Measurements from ENCODE around the gene SATL1. TPM values are rescaled to one million over a fixed set of nuclear protein-coding genes. Genes with fewer than 3 reads are reported as not detected.
"Not testable (repeated sequence)": the region's sequence is repeated elsewhere in the genome, so short reads cannot be mapped to it uniquely, and the experiment has no call there.

Gene SATL1
- total and polyA plus RNA-seq, 5 donors: 0.09 to 0.18 (median 0.14) TPM; not detected in 1

GRCh38 chrX:85109235-85109634, 134.3 kb downstream of the SATL1 start:
- Histone ChIP-seq H3K4me3 (ENCODE audit: low read length) (no peak overlapping the region), H3K27me3 (ENCODE audit: control insufficient read depth, insufficient read depth) (no peaks in the 10 kb centered on the region), H3K9me3 (ENCODE audit: control insufficient read depth, low read length) (no peaks in the 10 kb centered on the region), H3K27ac (ENCODE audit: low read length) (no peak overlapping the region), H3K4me1 (ENCODE audit: control insufficient read depth, insufficient read depth, low read length) (no peaks in the 10 kb centered on the region)
- intact Hi-C loops (cut with DNase I): loop anchor here in 1 of 4 donors (10.0 kb wide), 1 partner anchor 436 kb away; no protein-coding TSS in a partner anchor
- DNase-seq: no peak
- ATAC-seq: no peak
- 72% methylated on average over 8 of the region's 8 CpGs for WGBS

- Histone ChIP-seq H3K27me3 (ENCODE audit: control insufficient read depth, insufficient read depth) (no peaks in the 10 kb centered on the region), H3K4me1 (ENCODE audit: control insufficient read depth, insufficient read depth, low read length) (no peaks in the 10 kb centered on the region), H3K27ac (ENCODE audit: low read length) (no peak overlapping the region), H3K9me3 (ENCODE audit: control insufficient read depth, low read length) (no peaks in the 10 kb centered on the region), H3K4me3 (ENCODE audit: low read length) (no peak overlapping the region)
- no peak for ATAC-seq
- 97% methylated on average over 2 of the region's 2 CpGs for WGBS
- intact Hi-C loops (cut with DNase I): loop anchor here in 1 of 4 donors (10.0 kb wide), 1 partner anchor 437 kb away; no protein-coding TSS in a partner anchor
- DNase-seq: no peak
Observed at GRCh38 chrX:85108165-85108564, 135.4 kb downstream of the SATL1 start.

GRCh38 chrX:85107407-85107806, 136.2 kb downstream of the SATL1 start:
- peak in 2 of 3 donors; percentile 11 to 17 for DNase-seq
- no peak for ATAC-seq
- H3K4me1 ChIP-seq (ENCODE audit: control insufficient read depth, insufficient read depth, low read length): no peaks in the 10 kb centered on the region
- 89% methylated on average over 4 of the region's 4 CpGs for WGBS
- intact Hi-C loops (cut with DNase I): loop anchor here in 1 of 4 donors (10.0 kb wide), 1 partner anchor 437 kb away; no protein-coding TSS in a partner anchor
- no peaks in the 10 kb centered on the region for H3K9me3 ChIP-seq (ENCODE audit: control insufficient read depth, low read length)
- no peak overlapping the region for H3K4me3 ChIP-seq (ENCODE audit: low read length)
- no peak overlapping the region for H3K27ac ChIP-seq (ENCODE audit: low read length)
- H3K27me3 ChIP-seq (ENCODE audit: control insufficient read depth, insufficient read depth): no peaks in the 10 kb centered on the region

- no peaks in the 10 kb centered on the region for H3K4me1 ChIP-seq (ENCODE audit: control insufficient read depth, insufficient read depth, low read length)
- over 99% methylated on average over 5 of the region's 5 CpGs for WGBS
- no peak overlapping the region for H3K4me3 ChIP-seq (ENCODE audit: low read length)
- H3K9me3 ChIP-seq (ENCODE audit: control insufficient read depth, low read length): no peaks in the 10 kb centered on the region
- ATAC-seq (no peak), DNase-seq (no peak)
- intact Hi-C loops (cut with DNase I): no loop called here
- no peak overlapping the region for H3K27ac ChIP-seq (ENCODE audit: low read length)
- no peaks in the 10 kb centered on the region for H3K27me3 ChIP-seq (ENCODE audit: control insufficient read depth, insufficient read depth)
Observed at GRCh38 chrX:85089321-85089840, 154.2 kb downstream of the SATL1 start.

- intact Hi-C loops (cut with DNase I): no loop called here
- H3K9me3 ChIP-seq (ENCODE audit: control insufficient read depth, low read length): no peaks in the 10 kb centered on the region
- H3K4me3 ChIP-seq (ENCODE audit: low read length): no peak overlapping the region
- H3K27ac ChIP-seq (ENCODE audit: low read length): no peak overlapping the region
- no peak for DNase-seq
- 70% methylated on average over 2 of the region's 2 CpGs for WGBS
- H3K27me3 ChIP-seq (ENCODE audit: control insufficient read depth, insufficient read depth): no peaks in the 10 kb centered on the region
- no peak for ATAC-seq
- H3K4me1 ChIP-seq (ENCODE audit: control insufficient read depth, insufficient read depth, low read length): no peaks in the 10 kb centered on the region
Observed at GRCh38 chrX:85084770-85085393, 158.7 kb downstream of the SATL1 start.

GRCh38 chrX:85077247-85077646, 166.3 kb downstream of the SATL1 start:
- 97% methylated on average over 1 of the region's 1 CpG for WGBS
- DNase-seq; intact Hi-C loops (cut with DNase I); H3K9me3 ChIP-seq (ENCODE audit: control insufficient read depth, low read length); H3K4me3 ChIP-seq (ENCODE audit: low read length); ATAC-seq; H3K4me1 ChIP-seq (ENCODE audit: control insufficient read depth, insufficient read depth, low read length); H3K27ac ChIP-seq (ENCODE audit: low read length); H3K27me3 ChIP-seq (ENCODE audit: control insufficient read depth, insufficient read depth): not testable (repeated sequence)

GRCh38 chrX:85065512-85066198, 177.9 kb downstream of the SATL1 start:
- H3K27me3 ChIP-seq (ENCODE audit: control insufficient read depth, insufficient read depth): no peaks in the 10 kb centered on the region
- DNase-seq: no peak
- H3K27ac ChIP-seq (ENCODE audit: low read length): no peak overlapping the region
- H3K9me3 ChIP-seq (ENCODE audit: control insufficient read depth, low read length): no peaks in the 10 kb centered on the region
- no peak overlapping the region for H3K4me3 ChIP-seq (ENCODE audit: low read length)
- H3K4me1 ChIP-seq (ENCODE audit: control insufficient read depth, insufficient read depth, low read length): no peaks in the 10 kb centered on the region
- ATAC-seq: no peak
- intact Hi-C loops (cut with DNase I): no loop called here
- WGBS: 69% methylated on average over 4 of the region's 4 CpGs

GRCh38 chrX:85052636-85053343, 190.8 kb downstream of the SATL1 start:
- Histone ChIP-seq H3K4me1 (ENCODE audit: control insufficient read depth, insufficient read depth, low read length) (no peaks in the 10 kb centered on the region), H3K27ac (ENCODE audit: low read length) (no peak overlapping the region), H3K27me3 (ENCODE audit: control insufficient read depth, insufficient read depth) (no peaks in the 10 kb centered on the region), H3K9me3 (ENCODE audit: control insufficient read depth, low read length) (no peaks in the 10 kb centered on the region), H3K4me3 (ENCODE audit: low read length) (no peak overlapping the region)
- WGBS: 47% methylated on average over 2 of the region's 2 CpGs
- ATAC-seq (no peak), DNase-seq (no peak)
- intact Hi-C loops (cut with DNase I): no loop called here

- no peak for DNase-seq
- WGBS: 46% methylated on average over 3 of the region's 3 CpGs
- H3K4me1 ChIP-seq (ENCODE audit: control insufficient read depth, insufficient read depth, low read length): no peaks in the 10 kb centered on the region
- H3K4me3 ChIP-seq (ENCODE audit: low read length): no peak overlapping the region
- no peaks in the 10 kb centered on the region for H3K27me3 ChIP-seq (ENCODE audit: control insufficient read depth, insufficient read depth)
- H3K27ac ChIP-seq (ENCODE audit: low read length): no peak overlapping the region
- no peaks in the 10 kb centered on the region for H3K9me3 ChIP-seq (ENCODE audit: control insufficient read depth, low read length)
- intact Hi-C loops (cut with DNase I): no loop called here
- ATAC-seq: no peak
Observed at GRCh38 chrX:85052205-85052604, 191.4 kb downstream of the SATL1 start.

GRCh38 chrX:85051627-85052026, 192.0 kb downstream of the SATL1 start:
- H3K4me3 ChIP-seq (ENCODE audit: low read length): no peak overlapping the region
- DNase-seq (no peak), ATAC-seq (no peak)
- intact Hi-C loops (cut with DNase I): no loop called here
- H3K27ac ChIP-seq (ENCODE audit: low read length): no peak overlapping the region
- no peaks in the 10 kb centered on the region for H3K27me3 ChIP-seq (ENCODE audit: control insufficient read depth, insufficient read depth)
- 84% methylated on average over 1 of the region's 1 CpG for WGBS
- no peaks in the 10 kb centered on the region for H3K9me3 ChIP-seq (ENCODE audit: control insufficient read depth, low read length)
- H3K4me1 ChIP-seq (ENCODE audit: control insufficient read depth, insufficient read depth, low read length): no peaks in the 10 kb centered on the region
